HL-60 (cell line): Measurements from ENCODE around the gene SMAD7.

ENCODE experiments used
- GABPA ChIP-seq: IDR thresholded peaks from 2 replicates; pipeline ENCODE4 v1.6.1; 2012; ENCODE audit warnings: low read depth
- POLR2AphosphoS5 ChIP-seq: IDR thresholded peaks from 2 replicates; pipeline ENCODE4 v1.6.1; 2012; ENCODE audit warnings: low read depth
- SPI1 ChIP-seq: IDR thresholded peaks from 2 replicates; pipeline ENCODE4 v1.6.1; 2012; ENCODE audit warnings: low read depth, mild to moderate bottlenecking, borderline replicate concordance
- TF ChIP-seq, protein P1 (sequence below): IDR thresholded peaks from one replicate; pipeline ENCODE4 v1.5.1; 2011; ENCODE audit warnings: low read length, control low read depth, inconsistent platforms; ENCODE audit not compliant: insufficient read depth
- TF ChIP-seq, protein P2 (sequence below): IDR thresholded peaks from 2 replicates; pipeline ENCODE4 v1.6.1; 2012; ENCODE audit warnings: low read depth; ENCODE audit not compliant: insufficient replicate concordance

DNA sequence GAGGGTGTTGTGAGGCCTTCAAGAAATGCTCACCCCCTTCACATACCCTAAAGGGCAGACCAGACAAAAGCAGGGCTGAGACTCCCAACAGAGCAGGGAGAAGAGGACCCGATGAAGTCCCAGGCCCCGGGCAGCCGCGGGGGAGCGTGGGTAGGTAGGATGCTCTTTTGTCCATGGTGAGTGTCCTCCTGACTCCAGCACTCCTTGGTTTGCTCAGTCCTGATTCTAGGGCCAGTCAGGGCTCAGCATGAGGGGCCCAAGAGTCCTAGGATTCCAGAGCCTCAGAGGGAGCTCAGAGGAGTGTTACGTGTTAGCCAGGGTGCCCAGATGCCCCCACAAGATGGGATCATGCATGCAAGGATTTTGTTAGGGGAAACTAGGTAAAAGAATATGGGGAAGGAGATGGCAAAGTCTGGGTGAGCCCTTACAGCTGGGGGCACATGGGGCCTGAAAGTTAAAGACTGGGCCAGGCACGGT is 64.8 kb downstream of the SMAD7 start:
- TF ChIP-seq, protein P1, sequence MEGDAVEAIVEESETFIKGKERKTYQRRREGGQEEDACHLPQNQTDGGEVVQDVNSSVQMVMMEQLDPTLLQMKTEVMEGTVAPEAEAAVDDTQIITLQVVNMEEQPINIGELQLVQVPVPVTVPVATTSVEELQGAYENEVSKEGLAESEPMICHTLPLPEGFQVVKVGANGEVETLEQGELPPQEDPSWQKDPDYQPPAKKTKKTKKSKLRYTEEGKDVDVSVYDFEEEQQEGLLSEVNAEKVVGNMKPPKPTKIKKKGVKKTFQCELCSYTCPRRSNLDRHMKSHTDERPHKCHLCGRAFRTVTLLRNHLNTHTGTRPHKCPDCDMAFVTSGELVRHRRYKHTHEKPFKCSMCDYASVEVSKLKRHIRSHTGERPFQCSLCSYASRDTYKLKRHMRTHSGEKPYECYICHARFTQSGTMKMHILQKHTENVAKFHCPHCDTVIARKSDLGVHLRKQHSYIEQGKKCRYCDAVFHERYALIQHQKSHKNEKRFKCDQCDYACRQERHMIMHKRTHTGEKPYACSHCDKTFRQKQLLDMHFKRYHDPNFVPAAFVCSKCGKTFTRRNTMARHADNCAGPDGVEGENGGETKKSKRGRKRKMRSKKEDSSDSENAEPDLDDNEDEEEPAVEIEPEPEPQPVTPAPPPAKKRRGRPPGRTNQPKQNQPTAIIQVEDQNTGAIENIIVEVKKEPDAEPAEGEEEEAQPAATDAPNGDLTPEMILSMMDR = no peak
- TF ChIP-seq, protein P2, sequence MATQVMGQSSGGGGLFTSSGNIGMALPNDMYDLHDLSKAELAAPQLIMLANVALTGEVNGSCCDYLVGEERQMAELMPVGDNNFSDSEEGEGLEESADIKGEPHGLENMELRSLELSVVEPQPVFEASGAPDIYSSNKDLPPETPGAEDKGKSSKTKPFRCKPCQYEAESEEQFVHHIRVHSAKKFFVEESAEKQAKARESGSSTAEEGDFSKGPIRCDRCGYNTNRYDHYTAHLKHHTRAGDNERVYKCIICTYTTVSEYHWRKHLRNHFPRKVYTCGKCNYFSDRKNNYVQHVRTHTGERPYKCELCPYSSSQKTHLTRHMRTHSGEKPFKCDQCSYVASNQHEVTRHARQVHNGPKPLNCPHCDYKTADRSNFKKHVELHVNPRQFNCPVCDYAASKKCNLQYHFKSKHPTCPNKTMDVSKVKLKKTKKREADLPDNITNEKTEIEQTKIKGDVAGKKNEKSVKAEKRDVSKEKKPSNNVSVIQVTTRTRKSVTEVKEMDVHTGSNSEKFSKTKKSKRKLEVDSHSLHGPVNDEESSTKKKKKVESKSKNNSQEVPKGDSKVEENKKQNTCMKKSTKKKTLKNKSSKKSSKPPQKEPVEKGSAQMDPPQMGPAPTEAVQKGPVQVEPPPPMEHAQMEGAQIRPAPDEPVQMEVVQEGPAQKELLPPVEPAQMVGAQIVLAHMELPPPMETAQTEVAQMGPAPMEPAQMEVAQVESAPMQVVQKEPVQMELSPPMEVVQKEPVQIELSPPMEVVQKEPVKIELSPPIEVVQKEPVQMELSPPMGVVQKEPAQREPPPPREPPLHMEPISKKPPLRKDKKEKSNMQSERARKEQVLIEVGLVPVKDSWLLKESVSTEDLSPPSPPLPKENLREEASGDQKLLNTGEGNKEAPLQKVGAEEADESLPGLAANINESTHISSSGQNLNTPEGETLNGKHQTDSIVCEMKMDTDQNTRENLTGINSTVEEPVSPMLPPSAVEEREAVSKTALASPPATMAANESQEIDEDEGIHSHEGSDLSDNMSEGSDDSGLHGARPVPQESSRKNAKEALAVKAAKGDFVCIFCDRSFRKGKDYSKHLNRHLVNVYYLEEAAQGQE = no peak
- no peak for TF ChIP-seq POLR2AphosphoS5
- TF ChIP-seq GABPA = no peak
- no peak for TF ChIP-seq SPI1
